HG03520 (cell line): ENCODE measurements around the gene COL24A1.
"Not testable (repeated sequence)": the region's sequence is repeated elsewhere in the genome, so short reads cannot be mapped to it uniquely, and the experiment has no call there.

Experiments used
- ATAC-seq: cut with Tn5 transposase; IDR thresholded peaks from one replicate; pipeline ENCODE4 v1.9.1; 2021; ENCODE audit warnings: mild to moderate bottlenecking, moderate library complexity; ENCODE audit not compliant: unreplicated experiment

COL24A1 gene

DNA sequence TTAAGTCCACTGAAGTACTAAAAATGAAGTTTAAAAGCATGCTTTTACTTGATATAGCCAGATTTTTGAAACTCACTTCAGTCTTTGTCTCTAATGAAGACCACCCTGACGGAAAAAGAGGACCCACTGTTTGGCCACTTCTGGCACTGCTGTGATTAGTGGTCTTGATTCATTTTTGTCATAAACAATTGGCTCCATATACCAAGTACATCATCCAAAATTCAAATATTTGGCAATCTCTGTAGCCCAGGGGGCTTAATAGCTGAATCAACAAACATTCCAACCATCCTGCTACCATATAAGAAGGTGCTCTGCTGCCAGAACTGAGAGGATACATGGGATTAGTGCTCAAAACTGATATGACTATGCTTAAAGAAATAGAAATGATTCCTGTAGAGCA lies 156.0 kb downstream of the COL24A1 start:
- ATAC-seq = no peak

GRCh38 chr1:85998105-85998855 lies 158.3 kb downstream of the COL24A1 start:
- no peak for ATAC-seq

DNA sequence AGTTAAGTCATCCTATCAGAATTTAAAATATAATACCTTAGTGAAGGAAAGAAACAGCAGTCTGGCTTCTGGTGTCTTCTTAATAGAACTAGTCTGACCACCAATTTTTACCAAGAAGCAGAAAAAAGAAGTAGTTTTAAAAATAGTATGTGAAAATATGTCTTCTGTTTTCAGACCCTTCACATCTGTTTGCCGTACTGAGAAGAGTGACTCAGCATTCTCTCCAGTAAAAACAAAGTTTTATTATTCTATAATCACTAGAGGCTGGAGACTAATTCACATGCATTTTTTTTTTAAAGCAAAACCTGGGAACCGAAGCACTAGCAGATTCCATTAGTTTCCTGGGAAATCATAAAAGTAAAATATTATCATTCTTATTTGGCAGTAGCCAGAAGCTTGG lies 163.8 kb downstream of the COL24A1 start:
- peak; percentile 39 for ATAC-seq

DNA sequence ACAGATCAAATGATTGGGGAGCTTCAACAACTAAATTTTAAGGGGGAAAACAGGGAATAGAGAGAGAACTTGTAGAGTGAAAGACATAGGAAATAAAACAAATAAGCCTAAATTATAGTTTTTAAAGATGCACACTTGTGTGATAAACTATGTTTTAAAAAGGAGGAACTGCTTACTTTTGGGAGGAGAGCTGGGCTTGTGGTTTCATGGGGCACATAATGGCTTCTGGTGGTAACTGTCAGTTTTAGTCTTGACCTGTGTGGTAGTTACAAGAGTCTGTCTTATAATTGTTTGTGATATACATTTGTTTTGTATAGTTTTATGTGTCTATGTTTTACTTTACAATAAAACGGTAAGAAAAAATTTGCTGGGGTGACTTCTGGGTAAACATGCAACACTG lies 165.3 kb downstream of the COL24A1 start:
- ATAC-seq = peak; percentile 45

GRCh38 chr1:85984636-85985035 lies 171.9 kb downstream of the COL24A1 start:
- ATAC-seq = no peak

DNA sequence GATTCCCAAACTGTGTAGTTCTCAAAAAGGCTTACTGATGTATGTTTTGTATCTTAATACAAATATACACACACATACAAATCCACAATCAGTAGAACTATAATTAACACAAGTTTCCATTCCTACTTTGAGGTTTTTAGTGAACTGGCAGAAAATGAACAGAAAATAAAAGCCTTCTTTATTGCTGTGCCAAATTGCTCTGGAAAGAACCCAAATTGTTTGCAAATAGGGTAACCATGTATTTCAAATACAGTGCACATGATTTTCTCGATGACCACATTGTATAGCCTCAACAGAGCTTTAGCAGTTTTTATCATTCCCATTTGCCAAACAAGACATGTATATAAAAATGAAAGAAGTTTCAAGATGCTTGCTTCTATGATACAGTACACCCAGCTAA lies 173.3 kb downstream of the COL24A1 start:
- ATAC-seq = no peak

DNA sequence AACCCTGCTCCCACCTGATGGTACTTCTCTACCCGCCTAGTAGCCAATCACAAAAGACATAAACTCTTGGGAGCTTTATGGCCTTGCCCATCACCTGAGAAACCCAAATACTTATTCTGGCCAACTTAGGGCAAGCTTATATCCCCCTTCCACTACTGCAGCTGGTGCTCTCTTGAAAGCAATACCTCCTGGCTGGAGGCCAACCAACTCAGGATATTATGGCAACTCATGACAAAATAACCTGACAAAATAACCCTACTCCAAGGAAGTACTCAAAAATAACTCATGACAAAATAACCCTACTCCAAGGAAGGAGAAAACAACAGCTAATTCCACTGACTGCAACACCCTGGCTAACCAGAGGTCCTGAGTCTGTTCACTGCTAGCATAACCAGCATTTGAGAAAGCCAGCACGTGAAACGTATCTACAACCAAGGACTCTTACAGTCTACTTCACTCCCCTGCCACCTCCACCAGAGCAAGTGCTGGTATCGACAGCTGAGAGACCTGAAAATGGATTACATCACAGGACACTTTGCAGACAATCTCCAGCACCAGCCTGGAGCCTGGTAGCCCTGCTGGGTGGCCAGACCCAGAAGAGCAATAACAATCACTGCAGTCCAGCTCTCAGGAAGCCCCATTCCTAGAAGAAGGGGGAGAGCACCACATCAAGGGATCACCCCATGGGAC lies 179.9 kb downstream of the COL24A1 start:
- no peak for ATAC-seq

GRCh38 chr1:85975912-85976371 lies 180.6 kb downstream of the COL24A1 start:
- no peak for ATAC-seq

- no peak for ATAC-seq
Observed at GRCh38 chr1:85962457-85962856, 194.1 kb downstream of the COL24A1 start.

GRCh38 chr1:85957760-85958159 lies 198.8 kb downstream of the COL24A1 start:
- no peak for ATAC-seq

GRCh38 chr1:85955218-85955617 lies 201.4 kb downstream of the COL24A1 start:
- not testable (repeated sequence) for ATAC-seq

GRCh38 chr1:85952460-85952859 lies 204.1 kb downstream of the COL24A1 start:
- ATAC-seq = no peak

- no peak for ATAC-seq
Observed at GRCh38 chr1:85947186-85947585, 209.4 kb downstream of the COL24A1 start.

GRCh38 chr1:85943945-85944344 lies 212.6 kb downstream of the COL24A1 start:
- ATAC-seq = no peak

- no peak for ATAC-seq
Observed at GRCh38 chr1:85943526-85943925, 213.0 kb downstream of the COL24A1 start.

GRCh38 chr1:85940656-85941306 lies 215.8 kb downstream of the COL24A1 start:
- no peak for ATAC-seq

- no peak for ATAC-seq
Observed at GRCh38 chr1:85938829-85939228, 217.7 kb downstream of the COL24A1 start.

GRCh38 chr1:85936470-85936869 lies 220.1 kb downstream of the COL24A1 start:
- ATAC-seq = no peak

GRCh38 chr1:85936057-85936456 lies 220.5 kb downstream of the COL24A1 start:
- no peak for ATAC-seq

GRCh38 chr1:85935234-85935633 lies 221.3 kb downstream of the COL24A1 start:
- ATAC-seq = no peak

GRCh38 chr1:85934516-85934915 lies 222.1 kb downstream of the COL24A1 start:
- no peak for ATAC-seq

- ATAC-seq = no peak
Observed at GRCh38 chr1:85933961-85934360, 222.6 kb downstream of the COL24A1 start.
